Activated CD4-positive, alpha-beta T cell treated with anti-CD3 and anti-CD28 coated beads, Interleukin-2, amount 10 ng/mL, durations not matched to agents 24 days and 14 days (primary cell): Measurements from ENCODE around the gene TTI1. TPM values are rescaled to one million over a fixed set of nuclear protein-coding genes. Genes with fewer than 3 reads are reported as not detected.

Source experiments
- DNase-seq: peaks from one replicate; pipeline ENCODE4 v3.0.0; 2022
- H3K27ac Mint-ChIP-seq: one replicate; pipeline ENCODE4 v1.8.0; 2022; ENCODE audit warnings: mild to moderate bottlenecking, mixed read lengths
- H3K27me3 Mint-ChIP-seq: one replicate; pipeline ENCODE4 v1.8.0; 2022; ENCODE audit warnings: mixed read lengths
- H3K36me3 Mint-ChIP-seq: one replicate; pipeline ENCODE4 v1.8.0; 2022; ENCODE audit warnings: low read depth, mild to moderate bottlenecking, mixed read lengths
- H3K4me1 Mint-ChIP-seq: one replicate; pipeline ENCODE4 v1.8.0; 2021; ENCODE audit warnings: mixed read lengths
- H3K4me3 Mint-ChIP-seq: one replicate; pipeline ENCODE4 v1.8.0; 2022; ENCODE audit warnings: mild to moderate bottlenecking, moderate library complexity, mixed read lengths
- H3K9me3 Mint-ChIP-seq: one replicate; pipeline ENCODE4 v1.8.0; 2021; ENCODE audit warnings: mixed read lengths
- intact Hi-C: fragments of 100-400 bp; cut with micrococcal nuclease; formaldehyde crosslinking; loops from one replicate; pipeline ENCODE4 v1.15.1; 2023
- total RNA-seq: library from RNA; stranded (reverse); gene quantifications from 2 replicates; pipeline ENCODE4 v1.2.3, GENCODE V29; 2022

TTI1 gene
- total RNA-seq, 1 donor from 2014 or later = 48.8 TPM

GRCh38 chr20:37933786-37934633, 99.2 kb downstream of the TTI1 start:
- intact Hi-C loops = no loop called here
- no peak overlapping the region for H3K27ac Mint-ChIP-seq
- no peaks in the 10 kb centered on the region for H3K9me3 Mint-ChIP-seq
- H3K36me3 Mint-ChIP-seq = no peaks in the 10 kb centered on the region
- H3K4me1 Mint-ChIP-seq = no peaks in the 10 kb centered on the region
- no peak for DNase-seq
- no peak overlapping the region for H3K4me3 Mint-ChIP-seq
- H3K27me3 Mint-ChIP-seq = peaks cover 8% of the 10 kb centered on the region

Other genes starting within 250 kb of the TTI1 start
- 0.09 TPM in 1 of 2 replicates, not detected in the other for gene VSTM2L, start 130.3 kb downstream of the TTI1 start, total RNA-seq
- gene RPRD1B, start 290 bp upstream of the TTI1 start, total RNA-seq = 49.8 and 51.2 TPM in 2 replicates
- gene TGM2, start 131.8 kb upstream of the TTI1 start, total RNA-seq = 0.05 TPM in 1 of 2 replicates, not detected in the other
- gene KIAA1755, start 227.3 kb upstream of the TTI1 start, total RNA-seq = not detected in 2 replicates